ENCODE data around the gene ANO6.

- no peak for TF ChIP-seq CTCF (IDR thresholded peaks at IDR 0.05; ENCODE audit: low read depth, low read length)
- TF ChIP-seq MYC (IDR thresholded peaks at IDR 0.05; ENCODE audit: low read depth, low read length) = no peak
Measured at GRCh38 chr12:45310627-45310968, 94.7 kb downstream of the ANO6 start.

Data from NB4 (cell line).